Fibroblast of lung (primary cell): ENCODE measurements around the gene MACROD2. TPM values are rescaled to one million over a fixed set of nuclear protein-coding genes. Genes with fewer than 3 reads are reported as not detected.

Experiments used
- DNase-seq, 2 donors: peaks; one replicate each; pipeline versions ENCODE4 v3.0.0 to v3.0.0-alpha.2; 2010; ENCODE audit warnings: low read depth in 2 of 2
- H2AFZ ChIP-seq: 2 replicates; pipeline ENCODE4 v1.5.1; 2012; ENCODE audit warnings: low read length, control low read depth, inconsistent platforms
- H3K27ac ChIP-seq: 2 replicates; pipeline ENCODE4 v1.5.1; 2011; ENCODE audit warnings: low read length, control low read depth; ENCODE audit not compliant: insufficient read depth
- H3K27me3 ChIP-seq: 2 replicates; pipeline ENCODE4 v1.5.1; 2011; ENCODE audit warnings: mild to moderate bottlenecking, low read length; ENCODE audit not compliant: control insufficient read depth, insufficient read depth
- H3K36me3 ChIP-seq: 2 replicates; pipeline ENCODE4 v1.5.1; 2011; ENCODE audit warnings: low read length; ENCODE audit not compliant: control insufficient read depth, insufficient read depth
- H3K4me1 ChIP-seq: 2 replicates; pipeline ENCODE4 v1.5.1; 2011; ENCODE audit warnings: low read length; ENCODE audit not compliant: control insufficient read depth, insufficient read depth; ENCODE audit errors: extremely low read depth
- H3K4me2 ChIP-seq: 2 replicates; pipeline ENCODE4 v1.5.1; 2011; ENCODE audit warnings: low read length, control low read depth; ENCODE audit not compliant: insufficient read depth; ENCODE audit errors: extremely low read depth
- H3K4me3 ChIP-seq, 4 experiments: fragments of 200-600 bp in 1 of 4; sonication (generic) in 1 of 4; replicated peaks in 1 of 4; 2 replicates each; pipeline ENCODE4 v1.5.1; 2011 to 2016; ENCODE audit warnings: low read length in 4 of 4, low read depth in 3 of 4, mild to moderate bottlenecking in 3 of 4, control low read depth in 2 of 4, inconsistent platforms in 1 of 4, mixed read lengths in 1 of 4; ENCODE audit not compliant: insufficient read depth in 1 of 4; ENCODE audit errors: control extremely low read depth in 1 of 4
- H3K79me2 ChIP-seq: 2 replicates; pipeline ENCODE4 v1.5.1; 2012; ENCODE audit warnings: mild to moderate bottlenecking, low read length, inconsistent platforms; ENCODE audit not compliant: control insufficient read depth, insufficient read depth
- H3K9ac ChIP-seq: 2 replicates; pipeline ENCODE4 v1.5.1; 2011; ENCODE audit warnings: mild to moderate bottlenecking, low read length, control low read depth; ENCODE audit not compliant: insufficient read depth
- H3K9me3 ChIP-seq: 2 replicates; pipeline ENCODE4 v1.5.1; 2012; ENCODE audit warnings: low read depth, low read length; ENCODE audit not compliant: control insufficient read depth, insufficient read depth
- H4K20me1 ChIP-seq: 2 replicates; pipeline ENCODE4 v1.5.1; 2011; ENCODE audit warnings: low read length; ENCODE audit not compliant: control insufficient read depth, insufficient read depth; ENCODE audit errors: extremely low read depth
- EZH2 ChIP-seq: IDR thresholded peaks from 2 replicates; pipeline ENCODE4 v1.5.1; 2012; ENCODE audit warnings: low read length, control low read depth, mild to moderate bottlenecking; ENCODE audit errors: missing control alignments
- polyA plus RNA-seq, 2 donors: library from polyadenylated mRNA; depleted of rRNA in 1 of 2; stranded (reverse) in 1 of 2; unstranded in 1 of 2; fragments of >200 nt; gene quantifications; 2 replicates each; pipeline ENCODE4 v1.2.1, GENCODE V29; 2011 to 2012; ENCODE audit warnings: missing spikeins in 1 of 2
- total RNA-seq: library from RNA; depleted of rRNA; stranded (reverse); fragments of >200 nt; gene quantifications from 2 replicates; pipeline ENCODE4 v1.2.1, GENCODE V29; 2014
- TF ChIP-seq, protein P1 (sequence below), 2 donors: IDR thresholded peaks in 1 of 2; conservative IDR thresholded peaks in 1 of 2; 1 replicate in 1 of 2; 2 replicates in 1 of 2; pipeline ENCODE4 v1.5.1; 2011 to 2012; ENCODE audit warnings: low read length in 2 of 2, control low read depth in 1 of 2, inconsistent platforms in 1 of 2, low read depth in 1 of 2, mild to moderate bottlenecking in 1 of 2

The MACROD2 gene
- total and polyA plus RNA-seq, 2 donors (not counting 1 experiment from before 2014, with no cell fraction given), result 0.54 to 1.7 TPM

DNA sequence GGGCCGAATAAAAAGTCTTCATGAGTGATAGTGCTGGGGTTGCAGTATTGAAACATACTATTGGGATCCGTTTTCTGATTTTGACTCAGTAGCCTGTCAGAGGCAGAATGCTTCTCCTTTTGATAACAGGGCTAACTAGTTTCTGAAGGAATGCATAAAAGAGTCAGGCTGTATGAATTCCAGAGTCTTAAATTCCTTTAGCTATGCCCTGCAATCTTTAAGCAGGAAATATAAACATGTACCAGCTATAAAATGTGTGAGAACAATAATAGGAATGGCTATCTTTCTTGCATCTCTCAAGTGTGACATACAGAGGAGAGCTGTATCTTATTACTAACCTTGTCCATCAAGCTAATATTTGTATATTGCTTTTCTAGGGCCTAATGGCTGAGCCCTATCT lies 1660.8 kb downstream of the MACROD2 start:
- DNase-seq, result no peak
- Histone ChIP-seq H3K27me3 (no peaks in the 10 kb centered on the region), H3K9me3 (no peaks in the 10 kb centered on the region), H2AFZ (no peak overlapping the region), H3K36me3 (no peaks in the 10 kb centered on the region), H3K9ac (no peak overlapping the region), H3K4me2 (no peak overlapping the region), H3K4me1 (no peaks in the 10 kb centered on the region), H3K79me2 (no peaks in the 10 kb centered on the region), H3K27ac (no peak overlapping the region), H3K4me3 (no peak overlapping the region), H4K20me1 (no peaks in the 10 kb centered on the region)
- TF ChIP-seq, protein P1, sequence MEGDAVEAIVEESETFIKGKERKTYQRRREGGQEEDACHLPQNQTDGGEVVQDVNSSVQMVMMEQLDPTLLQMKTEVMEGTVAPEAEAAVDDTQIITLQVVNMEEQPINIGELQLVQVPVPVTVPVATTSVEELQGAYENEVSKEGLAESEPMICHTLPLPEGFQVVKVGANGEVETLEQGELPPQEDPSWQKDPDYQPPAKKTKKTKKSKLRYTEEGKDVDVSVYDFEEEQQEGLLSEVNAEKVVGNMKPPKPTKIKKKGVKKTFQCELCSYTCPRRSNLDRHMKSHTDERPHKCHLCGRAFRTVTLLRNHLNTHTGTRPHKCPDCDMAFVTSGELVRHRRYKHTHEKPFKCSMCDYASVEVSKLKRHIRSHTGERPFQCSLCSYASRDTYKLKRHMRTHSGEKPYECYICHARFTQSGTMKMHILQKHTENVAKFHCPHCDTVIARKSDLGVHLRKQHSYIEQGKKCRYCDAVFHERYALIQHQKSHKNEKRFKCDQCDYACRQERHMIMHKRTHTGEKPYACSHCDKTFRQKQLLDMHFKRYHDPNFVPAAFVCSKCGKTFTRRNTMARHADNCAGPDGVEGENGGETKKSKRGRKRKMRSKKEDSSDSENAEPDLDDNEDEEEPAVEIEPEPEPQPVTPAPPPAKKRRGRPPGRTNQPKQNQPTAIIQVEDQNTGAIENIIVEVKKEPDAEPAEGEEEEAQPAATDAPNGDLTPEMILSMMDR (conservative IDR thresholded peaks at IDR 0.05 in 1 of 2, IDR thresholded peaks at IDR 0.05 in 1 of 2; ENCODE audit: low read depth in 1 of 2, low read length in 2 of 2), result no peak
- no peak for TF ChIP-seq EZH2

GRCh38 chr20:15658295-15658694 lies 1663.0 kb downstream of the MACROD2 start:
- no peaks in the 10 kb centered on the region for H3K36me3 ChIP-seq
- no peak for TF ChIP-seq EZH2

DNA sequence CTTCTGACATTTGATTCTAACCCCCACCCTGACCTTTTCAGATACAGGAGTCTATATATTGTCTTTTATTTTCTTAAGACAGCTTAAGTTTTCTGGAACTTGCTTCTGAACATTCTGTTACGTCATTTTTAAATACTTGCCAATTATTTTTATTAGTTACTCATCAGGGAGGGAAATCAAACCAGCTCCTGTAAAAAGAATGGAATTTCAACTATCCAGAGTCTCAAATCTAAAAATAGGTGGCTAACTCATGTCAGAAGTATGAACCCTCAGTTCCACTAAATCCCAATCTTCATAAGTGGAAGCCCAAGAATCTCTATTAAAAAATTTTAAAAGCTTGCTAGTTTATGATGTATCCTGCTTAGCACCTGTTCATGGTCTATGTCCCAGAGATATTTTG lies 1677.9 kb downstream of the MACROD2 start:
- Histone ChIP-seq H3K9me3 (no peaks in the 10 kb centered on the region), H3K4me3 (no peak overlapping the region), H3K36me3 (no peaks in the 10 kb centered on the region), H3K4me1 (peaks cover 17% of the 10 kb centered on the region), H4K20me1 (no peaks in the 10 kb centered on the region), H3K27ac (peak overlapping the region; percentile 31), H3K9ac (no peak overlapping the region), H3K79me2 (no peaks in the 10 kb centered on the region), H3K27me3 (no peaks in the 10 kb centered on the region), H2AFZ (no peak overlapping the region), H3K4me2 (no peak overlapping the region)
- no peak for TF ChIP-seq EZH2
- TF ChIP-seq, protein P1 (conservative IDR thresholded peaks at IDR 0.05 in 1 of 2, IDR thresholded peaks at IDR 0.05 in 1 of 2; ENCODE audit: low read depth in 1 of 2, low read length in 2 of 2), result no peak
- peak; percentile 52 to 79 for DNase-seq

More at GRCh38 chr20:15658295-15658694, 1663.0 kb downstream of the MACROD2 start:
- Histone ChIP-seq H3K9ac (no peak overlapping the region), H2AFZ (no peak overlapping the region), H3K27me3 (no peaks in the 10 kb centered on the region), H3K79me2 (no peaks in the 10 kb centered on the region), H3K4me1 (no peaks in the 10 kb centered on the region), H3K4me2 (no peak overlapping the region), H4K20me1 (no peaks in the 10 kb centered on the region), H3K27ac (no peak overlapping the region), H3K4me3 (no peak overlapping the region), H3K9me3 (no peaks in the 10 kb centered on the region)
- no peak for DNase-seq
